DND-41 (cell line): ENCODE data around the gene IGFBP2.

Experiments
- ATAC-seq: fragments of 200-7000 bp; cut with Tn5 transposase; 3 replicates; pipeline ENCODE4 v1.9.1; 2021; ENCODE audit warnings: low read depth; ENCODE audit not compliant: insufficient read depth
- DNase-seq: peaks from one replicate; pipeline ENCODE4 v3.0.0-alpha.2; 2020
- H2AFZ ChIP-seq: 2 replicates; pipeline ENCODE4 v1.6.0; 2012; ENCODE audit warnings: low read depth, low read length
- H3K27ac ChIP-seq: 2 replicates; pipeline ENCODE4 v1.5.1; 2012; ENCODE audit warnings: low read length, inconsistent platforms
- H3K27me3 ChIP-seq: fragments of 200-600 bp; sonication (generic); 2 replicates; pipeline ENCODE4 v1.6.0; 2012; ENCODE audit warnings: low read length, mild to moderate bottlenecking, inconsistent platforms; ENCODE audit not compliant: insufficient read depth, poor library complexity
- H3K36me3 ChIP-seq: 2 replicates; pipeline ENCODE4 v1.5.1; 2012; ENCODE audit warnings: low read length, inconsistent platforms; ENCODE audit not compliant: insufficient read depth
- H3K4me1 ChIP-seq: 2 replicates; pipeline ENCODE4 v1.5.1; 2012; ENCODE audit warnings: mild to moderate bottlenecking, low read length; ENCODE audit not compliant: insufficient read depth
- H3K4me2 ChIP-seq: 2 replicates; pipeline ENCODE4 v1.6.0; 2012; ENCODE audit warnings: mild to moderate bottlenecking, moderate library complexity, low read length, inconsistent platforms; ENCODE audit not compliant: insufficient read depth
- H3K4me3 ChIP-seq, 2 experiments: fragments of 200-600 bp in 1 of 2; shearing (Covaris generic) in 1 of 2; 2 replicates each; pipeline ENCODE4 v1.5.1; 2012 to 2016; ENCODE audit warnings: inconsistent platforms in 2 of 2, low read length in 2 of 2, mild to moderate bottlenecking in 2 of 2, low read depth in 1 of 2, moderate library complexity in 1 of 2
- H3K79me2 ChIP-seq: 2 replicates; pipeline ENCODE4 v1.6.0; 2012; ENCODE audit warnings: low read length, inconsistent platforms; ENCODE audit not compliant: insufficient read depth
- H3K9ac ChIP-seq: 2 replicates; pipeline ENCODE4 v1.6.0; 2012; ENCODE audit warnings: low read depth, mild to moderate bottlenecking, inconsistent platforms, low read length, moderate library complexity
- H3K9me3 ChIP-seq: 2 replicates; pipeline ENCODE4 v1.5.1; 2012; ENCODE audit warnings: low read length, moderate library complexity, mild to moderate bottlenecking, inconsistent platforms; ENCODE audit not compliant: insufficient read depth, severe bottlenecking
- H4K20me1 ChIP-seq: 2 replicates; pipeline ENCODE4 v1.6.0; 2012; ENCODE audit warnings: low read length; ENCODE audit not compliant: insufficient read depth
- CTCF ChIP-seq: IDR thresholded peaks from 2 replicates; pipeline ENCODE4 v1.5.1; 2012; ENCODE audit warnings: borderline replicate concordance, low read length, moderate library complexity, mild to moderate bottlenecking; ENCODE audit not compliant: poor library complexity, severe bottlenecking; ENCODE audit errors: extremely low read depth
- EZH2 ChIP-seq: IDR thresholded peaks from 3 replicates; pipeline ENCODE4 v1.6.1; 2012; ENCODE audit warnings: borderline replicate concordance, low read depth, mild to moderate bottlenecking, moderate library complexity, low read length, inconsistent platforms; ENCODE audit not compliant: severe bottlenecking

Gene IGFBP2

GRCh38 chr2:216590780-216591179 lies 42.4 kb upstream of the IGFBP2 start:
- Histone ChIP-seq H3K4me1 (peaks cover 9% of the 10 kb centered on the region), H3K4me3 (no peak overlapping the region), H3K79me2 (no peaks in the 10 kb centered on the region), H3K9ac (no peak overlapping the region), H3K27me3 (no peaks in the 10 kb centered on the region), H2AFZ (no peak overlapping the region), H4K20me1 (no peaks in the 10 kb centered on the region), H3K27ac (no peak overlapping the region), H3K4me2 (no peak overlapping the region), H3K9me3 (no peaks in the 10 kb centered on the region), H3K36me3 (no peaks in the 10 kb centered on the region)
- ATAC-seq (peak; percentile 61; the same call in 2 of the 3 replicates), DNase-seq (no peak)
- TF ChIP-seq CTCF = no peak
- TF ChIP-seq EZH2 = no peak

GRCh38 chr2:216591480-216591879 lies 41.7 kb upstream of the IGFBP2 start:
- Histone ChIP-seq H3K79me2 (no peaks in the 10 kb centered on the region), H3K4me1 (peaks cover 9% of the 10 kb centered on the region), H3K9ac (no peak overlapping the region), H2AFZ (no peak overlapping the region), H3K9me3 (no peaks in the 10 kb centered on the region), H3K4me3 (no peak overlapping the region), H3K27me3 (no peaks in the 10 kb centered on the region), H3K4me2 (no peak overlapping the region), H3K36me3 (no peaks in the 10 kb centered on the region), H4K20me1 (no peaks in the 10 kb centered on the region), H3K27ac (no peak overlapping the region)
- ATAC-seq = no peak
- no peak for DNase-seq
- no peak for TF ChIP-seq EZH2
- no peak for TF ChIP-seq CTCF

- Histone ChIP-seq H3K4me3 (no peak overlapping the region), H2AFZ (no peak overlapping the region), H3K79me2 (no peaks in the 10 kb centered on the region), H4K20me1 (no peaks in the 10 kb centered on the region), H3K27me3 (no peaks in the 10 kb centered on the region), H3K27ac (no peak overlapping the region), H3K9me3 (no peaks in the 10 kb centered on the region), H3K36me3 (no peaks in the 10 kb centered on the region), H3K4me2 (no peak overlapping the region), H3K4me1 (peaks cover under 1% of the 10 kb centered on the region), H3K9ac (no peak overlapping the region)
- ATAC-seq (no peak), DNase-seq (no peak)
- TF ChIP-seq CTCF = no peak
- TF ChIP-seq EZH2 = no peak
Observed at GRCh38 chr2:216594081-216594480, 39.1 kb upstream of the IGFBP2 start.
